HUDEP-2 (cell line): ENCODE results near the gene SHC4.
A peak's percentile ranks its signal among the peaks of the same experiment; 100 is the strongest.
"Not testable (repeated sequence)": the region's sequence is repeated elsewhere in the genome, so short reads cannot be mapped to it uniquely, and the experiment has no call there.

ENCODE experiments used
- DNase-seq, 76 experiments: peaks; one replicate each; lab custom pipeline; 2025; ENCODE audit not compliant: unreplicated experiment in 76 of 76; lab: John Stamatoyannopoulos, UW

SHC4 gene

GRCh38 chr15:48925714-48926223 is 38.0 kb downstream of the SHC4 start:
- peak in 6 of 76 experiments; percentile 1 to 51 (median 29) for DNase-seq

- no peak for DNase-seq
Observed at GRCh38 chr15:48924528-48925393, 39.0 kb downstream of the SHC4 start.

GRCh38 chr15:48922046-48922445 is 41.7 kb downstream of the SHC4 start:
- no peak for DNase-seq

DNA sequence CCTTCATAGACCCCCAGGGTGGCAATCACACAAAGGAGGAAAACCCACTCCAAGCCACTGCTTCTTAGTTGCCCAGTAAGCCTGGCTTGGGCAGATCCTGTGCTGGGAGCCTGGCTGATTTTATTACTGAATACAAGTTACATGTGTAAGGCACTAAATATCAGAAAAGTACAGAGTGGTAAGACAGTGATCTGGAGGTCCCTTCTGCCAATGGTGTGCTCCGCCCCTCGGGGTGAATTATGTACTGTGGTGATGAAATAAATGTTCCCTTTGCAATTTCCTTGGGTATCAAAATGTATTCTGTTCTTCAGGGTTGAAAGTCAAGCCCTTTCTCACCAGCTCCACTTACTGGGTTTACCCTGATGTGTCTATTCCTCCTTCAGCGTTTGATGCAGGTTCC is 47.0 kb downstream of the SHC4 start:
- DNase-seq = no peak

- DNase-seq = no peak
Observed at GRCh38 chr15:48915861-48916260, 47.9 kb downstream of the SHC4 start.

DNA sequence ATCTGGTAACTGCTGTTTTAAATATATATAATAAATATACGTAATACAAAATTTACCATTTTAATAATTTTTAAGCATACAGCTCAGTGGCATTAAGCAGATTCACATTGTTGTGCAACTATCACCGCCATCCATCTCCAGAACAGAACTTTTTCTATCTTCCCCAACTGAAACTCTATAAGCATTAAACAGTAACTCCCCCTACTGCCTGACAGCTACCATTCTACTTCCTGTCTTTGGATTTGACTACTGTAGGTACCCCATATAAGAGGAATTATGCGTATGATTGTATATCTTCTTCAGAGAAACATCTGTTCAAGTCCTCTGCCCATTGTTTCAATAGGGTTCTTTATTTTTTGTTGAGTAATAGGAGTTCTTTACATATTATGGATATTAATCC is 49.0 kb downstream of the SHC4 start:
- no peak for DNase-seq

GRCh38 chr15:48913141-48913540 is 50.6 kb downstream of the SHC4 start:
- no peak for DNase-seq

DNA sequence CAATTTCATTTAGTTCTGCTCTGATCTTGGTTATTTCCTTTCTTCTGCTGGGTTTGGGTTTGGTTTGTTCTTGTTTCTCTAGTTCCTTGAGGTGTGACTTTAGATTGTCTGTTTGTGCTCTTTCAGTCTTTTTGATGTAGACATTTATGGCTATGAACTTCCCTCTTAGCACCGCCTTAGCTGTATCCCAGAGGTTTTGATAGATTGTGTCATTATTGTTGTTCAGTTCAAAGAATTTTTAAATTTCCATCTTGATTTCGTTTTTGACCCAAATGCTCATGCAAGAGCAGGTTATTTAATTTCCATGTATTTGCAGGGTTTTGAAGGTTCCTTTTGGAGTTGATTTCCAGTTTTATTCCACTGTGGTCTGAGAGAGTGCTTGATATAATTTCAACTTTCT is 53.2 kb downstream of the SHC4 start:
- DNase-seq = not testable (repeated sequence)

GRCh38 chr15:48909313-48909712 is 54.4 kb downstream of the SHC4 start:
- DNase-seq = not testable (repeated sequence)

DNA sequence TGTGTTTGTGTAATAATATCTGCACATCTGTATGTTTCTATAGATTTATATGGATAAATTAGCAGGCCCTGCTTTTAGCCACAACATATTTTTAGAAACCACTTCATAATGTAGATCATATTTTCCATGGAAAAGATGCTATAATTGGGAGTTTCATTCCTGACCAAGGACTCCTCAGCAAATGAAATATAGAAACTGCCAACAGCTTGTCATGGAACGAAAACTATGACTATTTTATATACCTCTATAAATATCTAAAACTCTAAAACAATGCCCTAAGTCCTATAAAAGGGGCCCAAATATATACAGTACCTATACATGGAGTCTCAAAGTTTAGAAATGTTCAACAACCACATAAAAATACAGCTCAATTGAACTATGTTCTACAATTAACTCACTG is 57.9 kb downstream of the SHC4 start:
- no peak for DNase-seq

DNA sequence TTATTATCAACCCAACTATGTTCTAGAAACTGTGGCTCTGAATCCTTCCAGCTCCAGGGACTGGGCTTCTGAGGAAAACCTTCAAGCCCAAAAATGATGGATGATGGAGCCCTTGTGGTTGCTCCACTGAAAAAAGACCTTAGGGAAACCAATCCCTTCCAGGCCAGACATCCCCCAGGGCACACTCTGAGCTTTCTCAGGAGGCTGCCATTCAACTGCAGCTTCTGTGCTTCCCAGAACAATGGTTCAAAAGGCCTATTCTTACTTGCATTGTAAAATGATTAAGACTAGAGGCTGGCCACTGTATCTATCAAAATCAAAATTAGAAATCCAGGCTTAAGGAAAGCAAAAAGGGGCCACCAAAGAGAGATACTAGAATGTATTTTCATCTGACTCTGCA is 58.5 kb downstream of the SHC4 start:
- no peak for DNase-seq

DNA sequence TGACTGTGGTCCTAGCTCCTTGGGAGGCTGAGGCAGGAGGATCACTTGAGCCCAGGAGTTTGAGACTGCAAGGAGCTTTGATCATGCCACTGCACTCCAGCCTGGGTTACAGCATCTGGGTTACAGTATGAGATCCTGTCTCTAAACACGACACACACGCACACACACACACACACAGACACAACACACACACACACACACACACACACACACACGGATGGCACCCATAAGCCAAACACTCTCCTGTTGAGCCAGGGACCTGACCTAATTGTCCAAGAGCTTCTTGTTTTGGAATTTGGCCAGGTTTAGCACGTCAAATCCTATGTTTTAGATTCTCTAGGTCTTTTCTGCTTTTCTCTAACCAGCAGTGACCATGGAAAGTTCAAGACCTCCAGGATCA is 59.0 kb downstream of the SHC4 start:
- no peak for DNase-seq

DNA sequence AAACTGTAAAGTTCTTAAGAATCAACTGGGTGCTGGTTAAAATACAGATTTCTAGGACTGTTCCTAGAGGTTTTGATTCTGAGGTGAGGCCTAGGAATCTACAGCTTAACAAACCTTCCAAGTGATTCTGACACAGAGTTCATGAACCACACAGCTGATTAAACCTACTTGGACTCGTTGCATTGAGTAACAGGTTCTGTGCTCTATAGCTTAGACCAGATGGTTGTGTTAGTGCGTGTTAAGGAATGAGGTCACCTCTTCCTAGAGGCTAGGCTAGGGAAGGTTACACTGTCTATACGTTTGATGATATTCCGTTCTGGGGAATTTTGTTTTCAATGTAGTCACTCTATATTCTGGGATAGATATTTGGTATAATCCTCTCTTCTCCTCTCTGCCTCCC is 63.9 kb downstream of the SHC4 start:
- DNase-seq = no peak

DNA sequence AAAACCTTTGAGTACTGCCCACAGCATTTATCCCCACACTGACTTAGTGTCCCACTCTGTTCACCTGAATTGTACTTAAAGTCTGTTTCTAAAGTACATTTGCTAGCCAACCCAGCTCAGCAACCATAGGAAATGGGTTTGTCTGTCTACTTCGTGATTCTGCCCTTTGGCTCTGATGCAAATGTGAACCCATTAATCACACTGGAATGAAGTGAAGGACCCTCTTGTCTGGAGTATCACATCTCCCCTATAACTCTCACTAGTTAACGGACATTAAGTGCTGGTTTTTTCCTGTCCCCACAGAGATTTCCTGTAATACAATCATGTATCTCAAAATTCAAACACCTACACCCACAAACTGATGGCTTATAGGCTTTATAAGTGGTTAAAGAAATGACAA is 65.3 kb downstream of the SHC4 start:
- no peak for DNase-seq

DNA sequence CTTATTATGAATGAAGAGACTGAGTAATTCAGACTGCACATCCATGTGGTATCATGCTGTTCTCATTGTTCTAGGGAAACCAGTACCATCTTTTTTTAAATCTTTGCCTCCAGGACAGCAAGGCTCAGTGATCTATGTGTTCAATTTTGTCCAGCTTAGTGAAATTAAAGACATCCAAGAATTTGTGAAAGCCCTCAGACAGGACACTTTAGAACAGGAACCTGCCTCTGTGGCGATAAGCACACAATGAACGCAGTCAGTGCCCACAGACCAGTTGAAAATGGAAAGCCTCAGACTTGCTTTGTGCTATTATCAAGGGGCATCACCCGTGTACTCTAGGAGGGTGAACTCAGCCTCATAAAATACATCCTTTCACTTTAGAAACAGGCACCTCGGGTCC is 65.7 kb downstream of the SHC4 start:
- no peak for DNase-seq

DNA sequence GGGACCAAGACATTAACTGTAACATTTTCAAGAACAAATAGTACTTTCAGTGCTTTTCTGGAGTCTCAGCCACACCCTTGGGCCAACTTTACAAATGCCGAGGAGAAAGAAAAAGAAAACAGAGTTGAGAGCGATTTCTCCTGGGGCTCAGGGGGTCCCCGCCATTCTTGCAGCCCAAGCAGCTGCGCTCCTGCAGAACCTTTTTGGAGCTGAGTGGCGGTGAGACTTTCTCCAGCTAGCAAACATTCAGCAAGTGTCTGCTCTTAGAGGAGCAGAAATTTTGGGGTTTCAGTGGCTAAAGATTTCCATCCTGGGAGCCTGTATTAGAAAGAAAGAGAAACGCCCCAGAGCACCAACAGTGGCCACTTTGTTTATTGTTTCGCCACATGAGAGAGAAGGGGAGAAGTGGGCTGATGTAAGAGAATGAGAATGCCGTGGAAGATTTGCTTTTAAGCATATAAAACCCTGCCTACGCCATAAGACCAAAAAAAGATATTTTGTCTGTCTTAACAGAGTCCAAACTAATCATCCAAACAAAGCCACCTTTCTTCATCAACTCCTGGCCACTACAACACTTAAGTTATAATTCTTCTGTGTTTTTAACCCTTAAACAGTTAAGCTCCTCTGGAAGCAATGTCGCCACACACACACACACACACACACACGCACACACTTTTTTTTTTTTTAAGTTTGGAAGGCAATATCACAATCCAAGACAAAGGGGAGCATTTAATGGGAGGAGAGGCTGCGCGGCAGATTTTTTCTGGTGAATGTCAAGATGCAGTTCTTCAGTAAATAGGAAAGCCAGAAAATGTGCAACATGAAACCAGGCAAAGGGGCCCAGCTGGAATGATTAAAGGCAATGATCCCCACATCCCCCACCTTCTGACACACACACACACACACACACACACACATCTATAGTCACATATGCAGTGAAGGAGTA is 66.6 kb downstream of the SHC4 start:
- DNase-seq = no peak

GRCh38 chr15:48893311-48893710 is 70.4 kb downstream of the SHC4 start:
- DNase-seq = no peak

- no peak for DNase-seq
Observed at GRCh38 chr15:48891232-48891765, 72.4 kb downstream of the SHC4 start.

DNA sequence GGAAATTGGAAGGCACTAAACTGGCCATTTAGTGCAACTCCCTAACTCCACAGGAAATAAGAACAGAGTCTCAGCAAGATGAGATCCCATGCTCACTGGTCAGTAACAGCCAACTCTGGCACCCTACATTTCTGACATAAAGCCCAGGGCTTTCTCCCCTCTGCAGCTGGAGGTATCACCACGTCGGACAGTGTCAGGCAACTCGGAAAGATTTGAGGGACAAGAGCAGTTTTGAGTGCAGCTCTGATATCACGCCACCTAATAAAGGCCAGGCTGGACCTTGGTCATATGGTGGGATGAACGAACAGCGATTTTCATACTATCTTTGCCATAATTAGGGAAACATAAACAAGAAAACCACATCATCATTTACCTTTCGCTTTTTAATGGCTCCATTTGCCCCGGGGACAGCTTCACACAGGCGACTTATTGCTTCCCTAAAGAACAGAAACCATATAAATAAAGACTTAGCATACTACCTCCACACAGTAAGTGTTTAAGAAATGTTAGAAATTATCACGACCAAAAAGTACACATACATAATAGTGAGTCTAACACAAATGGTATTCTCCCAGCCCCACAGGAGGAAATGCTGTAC is 73.2 kb downstream of the SHC4 start:
- DNase-seq = no peak

DNA sequence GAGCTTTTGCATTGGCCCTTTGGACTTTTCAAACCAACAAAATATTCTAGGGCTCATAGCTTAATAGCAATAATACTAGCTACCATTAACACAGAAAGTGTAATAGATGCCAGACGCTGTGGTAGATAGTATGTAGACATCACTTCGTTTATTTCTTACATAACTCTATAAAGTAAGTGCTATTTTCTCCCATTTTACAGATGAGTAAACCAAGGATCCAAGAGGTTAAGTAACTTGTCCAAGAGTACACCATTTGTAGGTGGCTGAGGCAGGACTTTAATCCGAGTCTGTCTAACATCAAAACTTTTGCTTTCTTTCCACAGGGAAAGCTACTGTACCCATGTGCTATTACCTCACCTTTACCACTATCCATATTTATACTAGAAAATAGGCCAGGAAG is 73.8 kb downstream of the SHC4 start:
- DNase-seq = no peak

- DNase-seq = no peak
Observed at GRCh38 chr15:48888836-48889235, 74.9 kb downstream of the SHC4 start.
